HTR-8/SVneo (cell line): ENCODE results near the gene ZDHHC8.
A peak's percentile ranks its signal among the peaks of the same experiment; 100 is the strongest.

ENCODE experiments used
- DNase-seq: peaks from one replicate; pipeline ENCODE4 v3.0.0; 2011; ENCODE audit warnings: low spot score, mixed read lengths; ENCODE audit not compliant: insufficient read length
- FAIRE-seq: peaks from 2 replicates; lab custom pipeline; 2011; peaks lifted over from hg19 to GRCh38; lab: Jason Lieb, UNC

Gene ZDHHC8

GRCh38 chr22:20127869-20128618 lies 3.6 kb upstream of the ZDHHC8 start:
- DNase-seq (no peak), FAIRE-seq (peak; percentile 42)

GRCh38 chr22:20128619-20128901 lies 3.0 kb upstream of the ZDHHC8 start:
- no peak for DNase-seq
- peak; percentile 26 for FAIRE-seq

- FAIRE-seq (no peak), DNase-seq (no peak)
These were observed 2.5 kb upstream of the ZDHHC8 start for GRCh38 chr22:20128902-20129746.

- FAIRE-seq (no peak), DNase-seq (no peak)
These were observed 1.9 kb upstream of the ZDHHC8 start for GRCh38 chr22:20129747-20130014.

GRCh38 chr22:20130319-20130718 lies 1.3 kb upstream of the ZDHHC8 start:
- no peak for FAIRE-seq
- DNase-seq, result no peak

- DNase-seq (peak; percentile 71), FAIRE-seq (no peak)
These were observed 640 bp upstream of the ZDHHC8 start for GRCh38 chr22:20130731-20131596.

GRCh38 chr22:20131859-20132685 lies 468 bp downstream of the ZDHHC8 start:
- DNase-seq (no peak), FAIRE-seq (no peak)

- DNase-seq (no peak), FAIRE-seq (no peak)
These were observed 1.2 kb downstream of the ZDHHC8 start for GRCh38 chr22:20132686-20133246.

- DNase-seq, result no peak
- no peak for FAIRE-seq
These were observed 2.4 kb downstream of the ZDHHC8 start for GRCh38 chr22:20133930-20134549.

- FAIRE-seq, result no peak
- no peak for DNase-seq
These were observed 3.7 kb downstream of the ZDHHC8 start for GRCh38 chr22:20135265-20135664.

- no peak for DNase-seq
- no peak for FAIRE-seq
These were observed 4.4 kb downstream of the ZDHHC8 start for GRCh38 chr22:20135806-20136602.

- no peak for DNase-seq
These were observed 4.9 kb downstream of the ZDHHC8 start for GRCh38 chr22:20136603-20136873.

GRCh38 chr22:20137113-20137512 lies 5.5 kb downstream of the ZDHHC8 start:
- DNase-seq (no peak), FAIRE-seq (no peak)

More at GRCh38 chr22:20136603-20136873, 4.9 kb downstream of the ZDHHC8 start:
- FAIRE-seq, result no peak

GRCh38 chr22:20137671-20138416 lies 6.2 kb downstream of the ZDHHC8 start:
- DNase-seq (no peak), FAIRE-seq (no peak)

GRCh38 chr22:20138417-20138738 lies 6.8 kb downstream of the ZDHHC8 start:
- FAIRE-seq (no peak), DNase-seq (no peak)

- DNase-seq, result no peak
- FAIRE-seq, result no peak
These were observed 7.3 kb downstream of the ZDHHC8 start for GRCh38 chr22:20138868-20139267.

GRCh38 chr22:20139391-20140106 lies 7.9 kb downstream of the ZDHHC8 start:
- FAIRE-seq (no peak), DNase-seq (no peak)

GRCh38 chr22:20140107-20140445 lies 8.5 kb downstream of the ZDHHC8 start:
- FAIRE-seq (no peak), DNase-seq (no peak)
